HG03460 (cell line): Measurements from ENCODE around the gene CERS3.

Experiments used
- ATAC-seq: cut with Tn5 transposase; IDR thresholded peaks from one replicate; pipeline ENCODE4 v1.9.1; 2021; ENCODE audit not compliant: unreplicated experiment

Gene CERS3

GRCh38 chr15:100385300-100386050 lies 143.3 kb downstream of the CERS3 start:
- no peak for ATAC-seq

- ATAC-seq: no peak
These were observed 144.7 kb downstream of the CERS3 start for GRCh38 chr15:100384108-100384410.

GRCh38 chr15:100383302-100384107 lies 145.2 kb downstream of the CERS3 start:
- ATAC-seq: no peak

- no peak for ATAC-seq
These were observed 154.8 kb downstream of the CERS3 start for GRCh38 chr15:100373942-100374341.

- ATAC-seq: no peak
These were observed 155.4 kb downstream of the CERS3 start for GRCh38 chr15:100373120-100373896.

- ATAC-seq: no peak
These were observed 156.0 kb downstream of the CERS3 start for GRCh38 chr15:100372739-100373119.

GRCh38 chr15:100355342-100355741 lies 173.4 kb downstream of the CERS3 start:
- no peak for ATAC-seq

GRCh38 chr15:100353449-100353848 lies 175.3 kb downstream of the CERS3 start:
- ATAC-seq: no peak

GRCh38 chr15:100350434-100351226 lies 178.1 kb downstream of the CERS3 start:
- ATAC-seq: no peak
